C4-2B (cell line): ENCODE results near the gene NPAS3.

Source experiments
- ZFX ChIP-seq: fragments of 450-650 bp; IDR thresholded peaks from 2 replicates; pipeline ENCODE4 v1.6.1; 2017
- TF ChIP-seq, protein P1 (sequence below): fragments of 450-650 bp; conservative IDR thresholded peaks from 2 replicates; pipeline ENCODE4 v1.5.1; 2017; ENCODE audit warnings: mild to moderate bottlenecking

DNA sequence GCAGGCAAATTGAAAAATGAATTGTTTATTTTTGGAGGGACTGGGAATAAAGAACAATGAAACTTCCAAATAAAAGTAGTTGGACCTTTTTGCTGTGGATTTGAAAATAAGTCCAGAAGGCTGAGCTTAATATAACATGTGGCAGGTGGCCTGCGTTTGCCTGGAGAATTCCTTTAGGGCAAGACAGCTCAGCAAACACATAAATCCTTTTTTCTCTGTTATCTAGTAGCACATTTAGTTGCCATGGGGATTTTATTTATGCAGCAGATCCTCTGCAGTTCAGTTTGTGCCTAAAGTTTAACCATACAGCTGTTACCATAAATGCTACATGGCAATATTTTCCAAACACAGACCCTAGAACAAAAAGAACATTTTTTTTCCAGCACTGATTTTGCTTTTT, 180.0 kb downstream of the NPAS3 start:
- TF ChIP-seq, protein P1, sequence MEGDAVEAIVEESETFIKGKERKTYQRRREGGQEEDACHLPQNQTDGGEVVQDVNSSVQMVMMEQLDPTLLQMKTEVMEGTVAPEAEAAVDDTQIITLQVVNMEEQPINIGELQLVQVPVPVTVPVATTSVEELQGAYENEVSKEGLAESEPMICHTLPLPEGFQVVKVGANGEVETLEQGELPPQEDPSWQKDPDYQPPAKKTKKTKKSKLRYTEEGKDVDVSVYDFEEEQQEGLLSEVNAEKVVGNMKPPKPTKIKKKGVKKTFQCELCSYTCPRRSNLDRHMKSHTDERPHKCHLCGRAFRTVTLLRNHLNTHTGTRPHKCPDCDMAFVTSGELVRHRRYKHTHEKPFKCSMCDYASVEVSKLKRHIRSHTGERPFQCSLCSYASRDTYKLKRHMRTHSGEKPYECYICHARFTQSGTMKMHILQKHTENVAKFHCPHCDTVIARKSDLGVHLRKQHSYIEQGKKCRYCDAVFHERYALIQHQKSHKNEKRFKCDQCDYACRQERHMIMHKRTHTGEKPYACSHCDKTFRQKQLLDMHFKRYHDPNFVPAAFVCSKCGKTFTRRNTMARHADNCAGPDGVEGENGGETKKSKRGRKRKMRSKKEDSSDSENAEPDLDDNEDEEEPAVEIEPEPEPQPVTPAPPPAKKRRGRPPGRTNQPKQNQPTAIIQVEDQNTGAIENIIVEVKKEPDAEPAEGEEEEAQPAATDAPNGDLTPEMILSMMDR: no peak
- no peak for TF ChIP-seq ZFX
